Measurements from ENCODE around the gene ANKRD39. TPM values are rescaled to one million over a fixed set of nuclear protein-coding genes. Genes with fewer than 3 reads are reported as not detected.

The ANKRD39 gene
- total RNA-seq, 2 donors from 2014 or later = 12.4 to 18.7 TPM

DNA sequence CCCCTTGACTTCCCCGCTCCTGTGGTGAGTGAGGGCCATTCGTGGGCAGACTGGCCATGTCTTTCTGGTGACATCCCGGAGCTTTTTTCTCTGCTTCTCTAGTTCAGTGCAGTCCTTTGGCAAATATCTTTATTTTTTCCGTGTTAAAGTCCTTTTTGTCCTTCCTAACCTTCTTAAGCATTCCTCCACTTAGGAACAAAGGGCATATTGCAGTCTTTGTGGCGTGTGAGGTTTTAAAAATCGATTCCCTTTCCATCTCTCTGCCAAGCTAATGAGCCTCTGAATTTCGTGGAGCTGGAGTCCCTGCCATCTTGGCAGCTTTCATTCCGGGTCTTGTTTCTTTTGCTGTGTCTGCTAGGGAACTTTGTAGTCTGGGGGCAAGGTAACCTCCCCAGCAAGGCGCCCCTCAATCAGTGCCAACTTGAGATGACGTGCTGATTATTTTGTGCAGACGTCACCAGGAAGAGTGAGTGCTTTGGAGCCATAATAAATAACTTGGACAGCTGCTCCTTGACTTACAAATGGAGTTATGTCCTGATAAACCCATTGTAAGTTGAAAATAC, 36.6 kb downstream of the ANKRD39 start:
- Histone ChIP-seq H3K9me3 (no peaks in the 10 kb centered on the region), H3K4me1 (peaks cover 28% of the 10 kb centered on the region), H3K27ac (no peak overlapping the region), H3K4me3 (no peak overlapping the region), H3K27me3 (no peaks in the 10 kb centered on the region), H3K9ac (ENCODE audit: low read depth in 2 of 2, low read length in 2 of 2) (no peak overlapping the region), H3K36me3 (no peaks in the 10 kb centered on the region)
- TF ChIP-seq CTCF (IDR thresholded peaks at IDR 0.05) = no peak
- intact Hi-C loops (cut with DNase I) = loop anchor here (5.0 kb wide), 1 partner anchor 36 kb away; the partner anchor contains the start of gene ANKRD39
- DNase-seq = no peak

- H3K36me3 ChIP-seq = no peaks in the 10 kb centered on the region
- no peak overlapping the region for H3K27ac ChIP-seq
- no peak for DNase-seq
- H3K9ac ChIP-seq (ENCODE audit: low read depth in 2 of 2, low read length in 2 of 2) = peak overlapping the region in 1 of 2 donors; percentile 70
- intact Hi-C loops (cut with DNase I) = loop anchor here (5.0 kb wide), 1 partner anchor 37 kb away; the partner anchor contains the start of gene ANKRD39
- H3K9me3 ChIP-seq = no peaks in the 10 kb centered on the region
- H3K27me3 ChIP-seq = no peaks in the 10 kb centered on the region
- H3K4me1 ChIP-seq = peaks cover 28% of the 10 kb centered on the region
- TF ChIP-seq CTCF (IDR thresholded peaks at IDR 0.05) = no peak
- H3K4me3 ChIP-seq = no peak overlapping the region
These were observed 37.8 kb downstream of the ANKRD39 start for GRCh38 chr2:96819876-96820511.

- peaks cover 28% of the 10 kb centered on the region for H3K4me1 ChIP-seq
- peak overlapping the region in 1 of 2 donors; percentile 70 for H3K9ac ChIP-seq (ENCODE audit: low read depth in 2 of 2, low read length in 2 of 2)
- H3K36me3 ChIP-seq = no peaks in the 10 kb centered on the region
- no peaks in the 10 kb centered on the region for H3K27me3 ChIP-seq
- no peaks in the 10 kb centered on the region for H3K9me3 ChIP-seq
- intact Hi-C loops (cut with DNase I) = no loop called here
- peak overlapping the region; percentile 11 for H3K4me3 ChIP-seq
- TF ChIP-seq CTCF (IDR thresholded peaks at IDR 0.05) = no peak
- H3K27ac ChIP-seq = no peak overlapping the region
- peak; percentile 89 for DNase-seq
These were observed 38.5 kb downstream of the ANKRD39 start for GRCh38 chr2:96819128-96819875.

- H3K27ac ChIP-seq = no peak overlapping the region
- peak overlapping the region in 1 of 2 donors; percentile 70 for H3K9ac ChIP-seq (ENCODE audit: low read depth in 2 of 2, low read length in 2 of 2)
- intact Hi-C loops (cut with DNase I) = no loop called here
- peak overlapping the region; percentile 69 for H3K4me3 ChIP-seq
- DNase-seq = no peak
- no peaks in the 10 kb centered on the region for H3K36me3 ChIP-seq
- H3K27me3 ChIP-seq = no peaks in the 10 kb centered on the region
- peaks cover 28% of the 10 kb centered on the region for H3K4me1 ChIP-seq
- no peaks in the 10 kb centered on the region for H3K9me3 ChIP-seq
- no peak for TF ChIP-seq CTCF (IDR thresholded peaks at IDR 0.05)
These were observed 39.9 kb downstream of the ANKRD39 start for GRCh38 chr2:96817882-96818281.

GRCh38 chr2:96816836-96817702, 40.7 kb downstream of the ANKRD39 start:
- no peak for TF ChIP-seq CTCF (IDR thresholded peaks at IDR 0.05)
- no peak overlapping the region for H3K27ac ChIP-seq
- H3K9ac ChIP-seq (ENCODE audit: low read depth in 2 of 2, low read length in 2 of 2) = peak overlapping the region; percentile 70 to 81
- no peaks in the 10 kb centered on the region for H3K36me3 ChIP-seq
- no peak for DNase-seq
- no peaks in the 10 kb centered on the region for H3K27me3 ChIP-seq
- H3K4me3 ChIP-seq = peak overlapping the region; percentile 69
- intact Hi-C loops (cut with DNase I) = no loop called here
- H3K9me3 ChIP-seq = no peaks in the 10 kb centered on the region
- peaks cover 28% of the 10 kb centered on the region for H3K4me1 ChIP-seq

Data from colonic mucosa (tissue), 4 donors.